Activated CD4-positive, alpha-beta T cell treated with anti-CD3 and anti-CD28 coated beads for 48 hours (primary cell): Measurements from ENCODE around the gene ENOPH1.
A peak's percentile ranks its signal among the peaks of the same experiment; 100 is the strongest.
"Not testable (repeated sequence)": the region's sequence is repeated elsewhere in the genome, so short reads cannot be mapped to it uniquely, and the experiment has no call there.

Experiments
- DNase-seq: peaks from one replicate; pipeline ENCODE4 v3.0.0-alpha.2; 2020

ENOPH1 gene

DNA sequence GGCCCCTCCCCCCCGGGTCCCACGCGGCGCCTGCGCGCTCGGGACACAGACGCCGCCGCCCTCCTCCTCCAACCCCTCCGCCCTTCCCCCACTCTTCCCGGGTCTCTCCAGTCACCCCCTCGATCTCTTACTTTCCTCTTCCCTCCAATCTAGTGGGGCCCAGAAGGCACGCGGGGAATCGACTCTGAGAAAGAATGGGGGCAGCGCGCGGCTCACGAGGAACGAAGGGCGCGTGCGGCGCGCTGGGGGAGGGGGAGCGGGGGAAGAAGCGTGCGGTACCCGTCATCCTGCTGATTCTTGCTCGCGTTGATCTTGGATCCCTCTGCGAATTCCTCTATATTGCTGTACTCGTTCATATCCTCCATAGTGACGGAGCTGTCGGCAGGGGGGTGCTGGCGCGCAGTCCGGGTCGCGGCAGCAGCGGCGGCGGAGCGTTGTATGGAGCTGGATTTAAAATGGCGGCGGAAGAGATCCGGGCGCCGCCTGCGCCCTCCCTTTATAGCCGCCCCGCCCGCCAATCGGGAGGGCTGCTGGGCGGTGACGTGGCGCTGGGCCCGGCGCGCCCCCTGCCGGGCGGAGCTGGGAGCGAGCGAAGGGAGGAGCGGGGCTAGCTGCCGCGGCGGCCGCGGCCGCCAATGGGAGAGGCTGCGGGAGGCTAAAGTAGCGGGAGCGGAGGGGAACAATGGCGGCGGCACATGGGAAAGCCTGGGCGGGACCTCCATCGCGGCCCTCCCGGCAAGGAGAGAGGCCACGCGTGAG lies 1.2 kb upstream of the ENOPH1 start:
- DNase-seq, result peak; percentile 94

DNA sequence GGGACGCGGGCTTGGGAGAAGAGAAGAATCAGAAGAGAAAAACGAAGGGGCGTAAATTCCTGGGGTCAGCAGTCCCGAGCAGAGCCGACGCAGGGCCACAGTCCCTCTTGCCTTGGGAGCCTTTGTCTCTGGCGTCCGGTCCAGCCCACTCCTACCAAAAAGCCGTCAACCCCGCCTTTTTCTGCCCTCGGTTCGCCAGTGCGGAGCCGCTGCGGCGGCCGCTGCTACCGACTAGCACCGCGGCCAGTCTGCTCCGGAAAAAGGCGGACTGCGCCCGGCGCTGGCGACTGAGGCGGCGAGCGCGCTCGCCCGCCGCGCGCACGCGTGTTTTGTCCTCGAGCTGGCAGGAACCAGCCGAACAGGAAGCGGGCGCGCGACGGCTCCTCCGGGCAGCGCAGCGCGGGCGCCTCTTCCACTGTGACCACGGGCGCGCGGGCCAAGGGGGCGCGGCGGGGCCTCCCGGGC lies 630 bp upstream of the ENOPH1 start:
- DNase-seq, result no peak

DNA sequence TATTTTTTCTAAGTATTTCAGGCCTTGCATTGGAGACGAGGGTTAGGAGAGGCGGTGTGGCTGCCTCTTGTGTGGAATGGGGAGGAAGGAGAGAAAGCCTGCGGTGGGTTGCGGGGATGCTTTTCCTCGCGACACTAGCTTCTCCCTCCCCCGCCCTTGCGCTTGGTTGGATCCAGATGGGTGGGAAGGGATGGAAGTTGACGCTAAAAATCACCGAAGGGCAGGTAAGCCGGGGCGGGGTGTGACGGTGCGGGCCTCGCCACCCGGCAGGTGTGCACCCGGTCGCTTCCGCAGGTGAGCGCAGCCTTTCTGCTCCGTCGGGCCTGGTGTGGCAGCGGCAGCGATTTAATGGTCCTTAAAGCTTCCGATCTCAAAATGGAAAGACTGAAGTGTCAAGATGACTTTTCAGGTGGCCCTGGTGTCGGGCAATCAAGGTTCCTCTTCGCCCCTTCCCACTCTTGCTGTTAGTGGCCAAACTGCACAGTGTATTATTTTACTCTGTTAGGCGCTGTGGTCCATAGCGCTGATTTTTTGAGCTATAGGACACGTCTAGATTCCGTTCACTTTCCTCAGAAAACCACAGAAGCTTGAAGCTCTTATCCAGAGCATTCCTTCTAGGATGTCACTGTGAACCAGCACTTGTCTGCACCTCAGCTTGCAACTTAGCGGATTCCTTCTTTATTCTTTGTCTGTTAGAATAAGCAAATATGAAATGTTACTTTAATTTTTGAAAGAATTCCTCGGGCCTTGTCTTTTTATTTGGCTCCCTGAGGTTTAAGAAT lies 765 bp downstream of the ENOPH1 start:
- peak; percentile 61 for DNase-seq

DNA sequence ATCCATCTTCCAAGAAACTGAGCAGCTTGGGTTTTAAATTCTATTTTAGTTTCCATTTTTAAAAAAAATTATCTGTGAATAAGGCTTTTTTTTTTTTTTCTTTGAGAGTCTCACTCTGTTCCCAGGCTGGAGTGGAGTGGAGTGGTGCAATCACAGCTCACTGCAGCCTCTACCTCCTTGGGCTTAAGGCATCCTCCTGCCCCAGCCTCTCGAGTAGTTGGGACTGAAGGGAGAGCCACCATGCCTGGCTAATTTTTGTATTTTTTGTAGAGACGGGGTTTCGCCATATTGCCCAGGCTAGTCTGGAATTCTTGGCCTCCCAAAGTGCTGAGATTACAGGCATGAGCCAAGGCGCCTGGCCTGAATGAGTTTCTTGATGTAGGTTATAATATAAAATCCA lies 1.4 kb downstream of the ENOPH1 start:
- DNase-seq, result no peak

DNA sequence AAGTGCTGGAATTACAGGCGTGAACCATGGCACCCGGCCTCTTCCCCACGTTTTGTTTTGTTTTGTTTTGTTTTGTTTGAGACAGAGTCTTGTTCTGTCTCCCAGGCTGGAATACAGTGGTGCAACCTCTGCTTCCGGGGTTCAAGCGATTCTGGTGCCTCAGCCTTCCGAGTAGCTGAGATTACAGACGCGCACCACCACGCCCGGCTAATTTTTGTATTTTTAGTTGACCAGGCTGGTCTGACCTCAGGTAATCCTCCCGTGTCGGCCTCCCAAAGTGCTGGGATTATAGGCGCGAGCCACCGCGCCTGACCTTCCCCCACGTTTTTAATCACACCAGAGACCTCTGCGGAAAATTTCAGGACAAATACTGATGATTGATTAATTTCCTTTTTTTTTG lies 2.2 kb downstream of the ENOPH1 start:
- no peak for DNase-seq

DNA sequence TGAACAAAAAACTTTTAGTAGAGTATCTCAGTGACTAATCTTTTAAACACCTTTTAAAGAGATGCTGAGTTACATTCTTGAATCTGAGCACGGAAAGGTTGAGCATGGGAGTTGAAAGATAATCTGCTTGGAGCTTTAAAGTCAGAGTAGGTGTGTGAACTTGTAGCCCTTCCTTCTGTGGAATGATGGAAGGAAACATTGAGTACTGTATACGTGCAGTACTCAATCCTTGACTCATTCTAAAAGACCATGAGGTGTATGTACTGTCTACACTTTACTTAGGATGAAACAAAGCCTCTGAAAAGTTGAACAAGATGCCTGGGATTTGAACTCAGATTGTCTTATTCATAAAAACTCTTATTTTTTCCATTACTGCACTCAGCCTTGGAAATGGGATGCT lies 3.4 kb downstream of the ENOPH1 start:
- DNase-seq, result no peak

DNA sequence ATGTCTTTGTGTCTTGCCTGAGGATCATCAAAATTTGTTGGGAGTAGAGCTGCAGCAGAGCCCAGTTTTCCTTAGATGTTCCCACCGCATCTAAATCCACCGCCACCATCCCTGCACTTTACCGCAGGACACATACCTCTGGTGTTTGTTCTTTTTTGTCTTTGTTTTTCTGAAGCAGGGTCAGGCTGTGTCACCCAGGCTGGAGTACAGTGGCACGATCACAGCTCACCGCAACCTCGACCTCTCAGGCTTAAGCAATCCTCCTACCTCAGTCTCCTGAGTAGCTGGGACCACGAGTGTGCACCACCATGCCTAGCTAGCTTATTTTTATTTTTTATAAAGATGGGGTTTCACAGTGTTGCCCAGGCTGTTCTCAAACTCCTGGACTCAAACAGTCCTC lies 4.6 kb downstream of the ENOPH1 start:
- DNase-seq, result no peak

DNA sequence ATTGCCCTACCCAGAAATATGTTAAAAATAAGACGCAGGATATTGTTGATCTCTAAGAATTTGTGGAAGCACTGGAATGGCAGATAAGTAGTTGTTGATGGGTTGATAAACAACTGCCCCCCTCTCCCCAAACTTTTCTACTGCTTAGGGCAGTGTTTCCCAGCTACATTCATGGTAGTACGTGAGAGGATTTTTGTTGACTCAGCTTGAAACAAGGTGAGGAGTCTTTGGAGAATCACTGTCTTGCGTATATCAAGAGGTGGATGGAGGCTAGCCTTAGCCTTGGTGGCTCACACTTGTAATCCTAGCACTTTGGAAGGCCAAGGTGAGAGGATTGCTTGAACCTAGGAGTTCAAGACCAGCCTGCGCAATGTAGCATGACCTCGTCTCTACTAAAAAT lies 5.7 kb downstream of the ENOPH1 start:
- DNase-seq, result no peak

DNA sequence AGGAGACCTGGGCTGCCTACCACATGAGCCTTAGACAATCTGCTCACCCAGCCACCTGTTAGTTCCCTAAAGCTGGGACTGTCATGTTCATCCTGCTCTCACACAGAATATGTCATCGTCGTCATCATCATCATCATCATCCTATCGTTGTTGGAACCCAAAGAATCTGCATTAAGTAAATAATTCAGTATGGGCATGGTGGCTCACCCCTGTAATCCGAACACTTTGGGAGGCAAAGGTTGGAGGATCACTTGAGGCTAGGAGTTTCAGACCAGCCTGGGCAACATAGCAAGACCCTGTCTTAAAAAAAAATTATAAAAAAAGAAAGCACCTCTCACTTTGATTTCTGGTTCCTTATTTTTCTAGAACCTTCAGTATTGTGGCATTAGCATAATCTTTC lies 6.4 kb downstream of the ENOPH1 start:
- DNase-seq, result no peak

DNA sequence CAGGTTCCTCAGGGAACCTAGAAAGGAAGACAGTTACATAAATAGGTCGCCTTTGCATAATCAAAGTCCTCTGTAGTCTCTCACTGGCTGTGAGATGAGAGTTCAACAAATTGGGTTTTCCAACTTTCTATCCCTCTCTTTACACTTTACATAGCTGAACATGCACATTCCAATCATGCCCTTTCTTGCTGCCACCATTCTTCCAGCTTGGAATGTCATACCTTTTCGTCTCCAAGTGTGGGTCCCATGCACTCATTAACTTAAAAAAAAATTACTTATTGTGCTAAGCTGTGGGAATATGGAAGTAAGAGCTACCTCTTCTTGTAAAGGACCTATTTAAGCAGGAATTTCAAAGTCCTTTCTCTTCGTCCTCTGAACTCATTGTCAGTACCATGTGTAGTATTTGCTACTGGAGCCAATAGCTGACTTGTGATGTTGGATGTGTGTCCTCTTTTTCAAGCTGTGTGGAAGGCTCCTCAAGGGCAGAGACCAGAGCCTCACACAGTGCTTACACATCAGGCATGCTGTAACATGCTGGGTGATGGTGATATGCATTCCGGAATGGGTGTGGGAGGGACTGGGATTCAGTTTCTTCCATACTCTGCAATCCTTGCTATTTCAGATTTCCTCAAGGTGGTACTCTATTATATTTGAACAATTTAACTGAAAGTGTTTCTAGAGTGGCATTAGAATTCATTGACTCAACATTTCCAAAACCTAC lies 7.1 kb downstream of the ENOPH1 start:
- DNase-seq, result no peak

DNA sequence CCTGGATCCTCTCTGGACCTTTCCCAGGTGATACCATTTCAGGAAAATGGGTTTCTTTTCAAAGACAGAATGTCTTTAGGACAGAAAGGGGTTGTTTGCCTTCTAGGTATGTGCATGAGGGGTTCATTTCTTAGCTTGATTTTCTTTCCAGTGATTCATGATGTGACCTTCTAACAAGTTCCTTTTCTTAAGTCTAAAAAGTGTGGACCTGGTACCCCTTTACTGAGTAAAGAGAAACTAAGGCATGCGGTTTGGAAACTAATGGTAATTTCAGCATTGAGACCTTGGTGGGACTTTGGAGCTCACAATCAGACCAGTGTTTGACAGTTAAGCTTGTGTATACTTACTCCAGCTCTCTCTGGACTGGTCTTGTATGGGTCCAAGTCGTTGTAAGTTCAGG lies 8.7 kb downstream of the ENOPH1 start:
- no peak for DNase-seq

DNA sequence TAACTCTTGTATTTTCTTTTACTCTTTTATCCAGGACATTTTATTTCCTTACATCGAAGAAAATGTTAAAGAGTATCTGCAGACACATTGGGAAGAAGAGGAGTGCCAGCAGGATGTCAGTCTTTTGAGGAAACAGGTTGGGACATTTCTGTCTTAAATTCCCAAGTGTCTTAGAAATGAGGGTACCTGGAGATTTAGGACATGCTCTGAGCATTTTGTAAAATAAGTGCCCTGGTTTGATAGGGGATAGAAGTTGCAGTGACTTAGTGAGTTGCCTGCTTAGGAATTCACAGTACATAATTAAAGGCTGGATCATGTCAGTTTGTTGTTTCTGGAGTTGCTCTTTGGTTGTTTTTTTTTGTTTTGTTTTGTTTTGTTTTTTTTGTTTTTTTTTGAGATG lies 17.5 kb downstream of the ENOPH1 start:
- no peak for DNase-seq

DNA sequence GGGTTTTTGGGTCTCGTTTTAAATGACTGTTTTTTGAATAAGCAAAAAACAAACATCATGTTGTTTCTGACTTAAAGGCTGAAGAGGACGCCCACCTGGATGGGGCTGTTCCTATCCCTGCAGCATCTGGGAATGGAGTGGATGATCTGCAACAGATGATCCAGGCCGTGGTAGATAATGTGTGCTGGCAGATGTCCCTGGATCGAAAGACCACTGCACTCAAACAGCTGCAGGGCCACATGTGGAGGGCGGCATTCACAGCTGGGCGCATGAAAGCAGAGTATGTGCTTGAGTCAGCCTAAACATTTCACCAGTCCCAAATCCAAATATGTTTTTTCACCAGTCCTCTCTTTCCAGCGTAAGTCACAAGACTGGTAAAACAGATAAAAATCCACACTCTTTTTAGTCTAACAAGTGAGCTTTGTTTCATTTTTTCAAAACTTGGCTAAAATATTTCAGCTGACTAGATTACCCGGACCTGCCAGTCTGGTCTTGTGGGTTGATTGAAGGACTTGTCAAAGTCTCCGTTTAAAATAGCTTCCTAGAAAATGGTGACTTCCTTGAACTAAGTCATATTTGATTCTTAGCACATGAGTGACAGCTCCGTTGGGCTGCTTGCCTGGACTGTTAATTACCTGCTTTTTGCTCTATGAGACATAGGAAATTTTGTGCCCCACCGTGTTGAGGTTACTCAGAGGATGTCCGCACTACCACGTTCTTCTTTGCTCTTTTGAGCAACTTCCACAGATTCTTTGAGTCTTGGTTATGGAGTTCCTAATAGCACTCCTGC lies 20.8 kb downstream of the ENOPH1 start:
- DNase-seq, result no peak

DNA sequence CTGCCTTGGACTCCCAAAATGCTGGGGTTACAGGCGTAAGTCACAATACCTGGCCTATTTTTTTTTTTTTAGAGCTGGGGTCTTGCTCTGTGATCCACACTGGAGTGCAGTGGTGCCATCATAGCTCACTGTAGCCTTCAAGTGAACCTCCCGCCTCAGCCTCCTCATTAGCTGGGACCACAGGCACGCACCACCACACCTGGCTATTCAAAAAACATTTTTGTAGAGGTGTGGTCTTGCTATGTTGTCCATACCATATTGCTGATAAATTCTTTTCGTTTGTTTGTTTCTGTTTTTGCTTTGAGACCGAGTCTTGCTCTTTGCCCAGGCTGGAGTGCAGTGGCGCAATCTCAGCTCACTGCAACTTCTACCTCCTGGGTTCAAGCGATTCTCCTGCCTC lies 21.6 kb downstream of the ENOPH1 start:
- DNase-seq, result no peak

DNA sequence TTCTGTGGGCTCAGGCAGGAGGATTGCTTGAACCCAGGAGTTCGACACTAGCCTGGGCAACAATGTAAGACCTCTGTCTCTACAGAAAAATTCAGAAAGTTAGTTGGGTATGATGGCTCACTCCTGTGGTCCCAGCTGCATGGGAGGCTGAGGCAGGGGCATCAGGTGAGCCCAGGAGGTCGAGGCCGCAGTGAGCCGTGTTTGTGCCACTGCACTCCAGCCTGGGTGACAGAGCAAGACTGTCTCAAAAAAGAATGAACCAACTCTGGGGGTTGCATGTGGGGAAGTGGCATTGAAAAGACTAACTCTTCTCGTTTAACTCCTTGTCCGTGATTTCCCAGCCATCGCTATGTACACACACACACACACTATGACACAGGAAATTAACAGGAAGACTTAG lies 26.9 kb downstream of the ENOPH1 start:
- DNase-seq, result no peak

DNA sequence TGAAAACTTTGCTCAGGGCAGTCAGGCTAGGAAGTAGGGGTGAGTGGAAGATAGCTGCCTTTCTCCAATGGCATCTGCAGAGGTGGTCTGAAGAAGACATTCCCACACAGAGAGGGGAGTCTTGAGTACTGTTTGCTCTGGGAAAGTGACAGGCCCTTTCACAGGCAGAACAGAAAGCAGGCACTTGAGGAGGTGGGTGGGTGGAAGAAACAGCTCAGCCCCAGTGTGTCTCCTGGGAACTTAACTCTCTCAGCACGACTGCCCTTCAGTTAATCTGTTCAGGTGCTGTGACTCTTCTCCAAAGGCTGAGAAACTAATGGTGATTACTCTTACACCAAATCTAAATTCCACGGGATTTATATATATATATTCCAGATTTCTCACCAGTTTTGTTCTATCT lies 28.3 kb downstream of the ENOPH1 start:
- DNase-seq, result no peak

DNA sequence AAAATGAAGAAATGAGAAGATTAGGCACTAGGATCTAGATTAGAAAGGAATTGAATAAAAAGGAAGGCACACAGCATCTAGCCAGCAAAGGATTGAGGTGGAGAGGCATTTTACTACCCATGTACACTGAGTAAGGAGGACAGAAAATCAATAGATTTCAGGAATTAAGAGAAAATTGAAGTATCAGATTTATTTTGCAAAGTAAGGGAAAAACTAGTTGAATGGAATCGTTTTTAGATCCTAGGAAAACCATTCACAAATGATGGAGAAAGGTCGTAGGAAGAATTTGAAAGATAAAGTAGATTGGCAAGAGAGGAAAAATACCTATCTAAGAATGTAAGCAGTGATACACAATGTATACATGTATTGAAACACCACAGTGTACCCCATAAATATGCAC lies 31.3 kb downstream of the ENOPH1 start:
- no peak for DNase-seq

DNA sequence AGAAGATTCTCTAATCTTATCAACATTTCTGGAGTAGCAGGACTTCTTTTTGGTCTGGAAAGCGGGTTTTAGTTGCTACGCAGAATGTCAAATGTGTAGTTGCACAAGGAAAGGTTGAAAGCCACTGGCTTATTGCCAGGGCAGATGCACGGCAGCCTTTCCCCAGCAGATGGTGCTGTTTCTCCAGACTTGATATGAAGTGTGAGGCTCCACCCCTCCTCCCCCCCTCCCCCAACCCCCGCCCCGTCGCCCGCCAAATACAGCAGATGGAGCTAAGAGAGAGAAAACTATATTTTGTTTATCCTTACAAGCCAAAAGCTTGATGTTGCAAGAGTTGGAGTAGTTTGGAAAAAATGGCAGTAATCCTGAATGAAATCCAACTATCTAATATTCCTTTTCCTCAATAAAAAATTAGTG lies 32.0 kb downstream of the ENOPH1 start:
- DNase-seq, result peak; percentile 92

DNA sequence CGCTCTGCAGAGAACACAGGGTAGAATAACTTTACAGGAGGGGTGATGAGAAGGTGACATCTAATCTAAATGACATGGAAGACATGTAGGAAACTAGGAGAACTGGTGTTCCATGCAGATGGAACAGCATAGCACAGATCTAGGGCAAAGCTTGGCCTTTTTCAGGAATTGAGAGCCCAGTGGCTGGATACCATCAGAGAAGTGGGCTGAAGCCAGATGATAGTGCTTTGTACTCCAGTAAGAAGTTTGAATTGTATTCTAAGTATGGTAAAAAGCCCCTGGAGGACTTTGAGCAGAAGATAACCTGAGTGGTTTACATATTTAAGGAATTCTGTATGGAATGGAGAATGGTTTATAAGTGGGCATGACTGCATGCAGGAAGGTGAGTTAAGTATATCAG lies 32.8 kb downstream of the ENOPH1 start:
- no peak for DNase-seq

DNA sequence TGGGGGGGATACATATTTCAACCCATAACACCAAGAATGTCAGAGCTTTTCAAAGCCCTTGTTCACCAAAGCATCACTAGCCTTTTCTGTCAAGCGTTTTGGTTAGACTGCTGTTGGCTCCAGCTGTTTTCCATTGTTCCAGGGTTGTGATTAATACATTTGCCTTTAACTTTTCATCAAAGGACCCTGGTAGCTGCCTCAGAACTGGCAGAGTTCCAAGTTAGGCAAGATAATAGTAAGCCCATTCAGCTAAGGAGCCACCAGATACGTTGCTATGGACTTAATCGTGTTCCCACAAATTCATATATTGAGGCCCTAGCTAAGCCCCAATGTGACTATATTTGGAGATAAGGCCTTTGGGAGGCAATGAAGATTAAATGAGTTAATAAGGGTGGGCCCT lies 37.1 kb downstream of the ENOPH1 start:
- DNase-seq, result no peak

DNA sequence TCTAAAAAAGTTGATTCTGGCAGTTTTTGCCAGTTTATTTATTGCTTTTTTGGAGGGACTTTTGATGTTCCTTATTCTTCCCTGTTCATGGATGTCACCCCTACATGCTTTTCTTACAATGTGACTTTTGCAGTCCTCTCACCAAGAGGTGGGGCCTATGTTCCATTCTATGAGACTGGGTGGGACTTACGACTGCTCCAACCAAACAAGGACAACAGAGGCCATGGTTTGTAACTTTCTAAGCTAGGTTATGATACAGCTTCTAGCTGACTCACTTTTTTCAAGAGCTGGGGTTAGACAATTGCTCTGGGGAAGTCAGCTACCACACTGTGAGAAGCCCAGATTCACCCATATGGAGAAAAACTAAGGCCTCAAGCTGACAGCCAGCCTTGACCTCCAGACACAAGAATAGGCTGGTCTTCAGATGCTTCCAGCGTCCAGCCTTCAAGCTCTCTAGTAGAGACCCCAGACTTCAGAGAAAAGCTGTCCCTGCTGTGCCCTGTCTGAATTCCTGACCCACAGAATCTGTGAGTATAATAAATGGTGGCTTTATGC lies 39.5 kb downstream of the ENOPH1 start:
- no peak for DNase-seq

DNA sequence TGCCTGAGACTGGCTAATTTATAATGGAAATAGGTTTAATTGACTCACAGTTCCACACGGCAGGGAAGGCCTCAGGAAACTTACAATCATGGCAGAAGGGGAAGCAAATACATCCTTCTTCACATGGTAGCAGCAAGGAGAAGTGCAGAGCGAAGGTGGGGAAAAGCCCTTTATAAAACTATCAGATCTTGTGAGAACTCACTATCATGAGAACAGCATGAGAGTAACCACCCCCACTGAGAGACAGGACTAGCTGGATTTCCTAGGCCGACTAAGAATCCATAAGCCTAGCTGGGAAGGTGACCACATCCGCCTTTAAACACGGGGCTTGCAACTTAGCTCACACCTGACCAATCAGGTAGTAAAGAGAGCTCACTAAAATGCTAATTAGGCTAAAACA lies 42.7 kb downstream of the ENOPH1 start:
- DNase-seq, result not testable (repeated sequence)
